22Rv1 (cell line): ENCODE measurements around the gene MAP1LC3B.

ENCODE experiments used
- H3K27ac ChIP-seq: fragments of 450-650 bp; 2 replicates; pipeline ENCODE4 v1.5.1; 2017
- CTCF ChIP-seq: fragments of 450-650 bp; IDR thresholded peaks from 2 replicates; pipeline ENCODE4 v1.5.1; 2017; ENCODE audit warnings: mild to moderate bottlenecking
- ZFX ChIP-seq: fragments of 450-650 bp; IDR thresholded peaks from 2 replicates; pipeline ENCODE4 v1.6.1; 2017; ENCODE audit warnings: antibody characterized with exemption, borderline replicate concordance

Gene MAP1LC3B

GRCh38 chr16:87453326-87453725 lies 61.2 kb downstream of the MAP1LC3B start:
- TF ChIP-seq CTCF (no peak), ZFX (no peak)
- no peak overlapping the region for H3K27ac ChIP-seq
